AG04450 (cell line): Measurements from ENCODE around the gene CRYBA1. TPM values are rescaled to one million over a fixed set of nuclear protein-coding genes. Genes with fewer than 3 reads are reported as not detected.
A peak's percentile ranks its signal among the peaks of the same experiment; 100 is the strongest.

Experiments
- CTCF ChIA-PET: fragments of 300-600, 350-600 bp; formaldehyde crosslinking; extraction: SDS; loops from one replicate; lab custom pipeline; 2022; ENCODE audit warnings: antibody characterized with exemption, inconsistent platforms; lab: Charles Lee
- POLR2A ChIA-PET: fragments of 350-600 bp; formaldehyde crosslinking; extraction: SDS; loops from one replicate; lab custom pipeline; 2021; ENCODE audit warnings: antibody characterized with exemption, inconsistent platforms; lab: Yijun Ruan, JAX
- DNase-seq: peaks from one replicate; pipeline ENCODE4 v3.0.0-alpha.2; 2011; ENCODE audit warnings: low read depth, low spot score
- H3K27ac ChIP-seq: one replicate; pipeline ENCODE4 v1.5.1; 2012; ENCODE audit warnings: low read depth, low read length, control low read depth
- H3K27me3 ChIP-seq: one replicate; pipeline ENCODE4 v1.6.0; 2012; ENCODE audit warnings: low read length; ENCODE audit not compliant: control insufficient read depth, insufficient read depth
- H3K4me3 ChIP-seq: 2 replicates; pipeline ENCODE4 v1.5.1; 2011; ENCODE audit warnings: mild to moderate bottlenecking, low read depth, low read length, control low read depth
- H3K9me3 ChIP-seq: 2 replicates; pipeline ENCODE4 v1.5.1; 2012; ENCODE audit warnings: low read length; ENCODE audit not compliant: control insufficient read depth, insufficient read depth
- polyA plus RNA-seq: library from polyadenylated mRNA; depleted of rRNA; stranded (reverse); fragments of >200 nt; gene quantifications from 2 replicates; pipeline ENCODE4 v1.2.3, GENCODE V29; 2011
- TF ChIP-seq, protein P1 (sequence below): IDR thresholded peaks from 2 replicates; pipeline ENCODE4 v1.5.1; 2011; ENCODE audit warnings: low read depth, low read length, control low read depth, inconsistent platforms

Gene CRYBA1
- polyA plus RNA-seq, 1 experiment = not detected

DNA sequence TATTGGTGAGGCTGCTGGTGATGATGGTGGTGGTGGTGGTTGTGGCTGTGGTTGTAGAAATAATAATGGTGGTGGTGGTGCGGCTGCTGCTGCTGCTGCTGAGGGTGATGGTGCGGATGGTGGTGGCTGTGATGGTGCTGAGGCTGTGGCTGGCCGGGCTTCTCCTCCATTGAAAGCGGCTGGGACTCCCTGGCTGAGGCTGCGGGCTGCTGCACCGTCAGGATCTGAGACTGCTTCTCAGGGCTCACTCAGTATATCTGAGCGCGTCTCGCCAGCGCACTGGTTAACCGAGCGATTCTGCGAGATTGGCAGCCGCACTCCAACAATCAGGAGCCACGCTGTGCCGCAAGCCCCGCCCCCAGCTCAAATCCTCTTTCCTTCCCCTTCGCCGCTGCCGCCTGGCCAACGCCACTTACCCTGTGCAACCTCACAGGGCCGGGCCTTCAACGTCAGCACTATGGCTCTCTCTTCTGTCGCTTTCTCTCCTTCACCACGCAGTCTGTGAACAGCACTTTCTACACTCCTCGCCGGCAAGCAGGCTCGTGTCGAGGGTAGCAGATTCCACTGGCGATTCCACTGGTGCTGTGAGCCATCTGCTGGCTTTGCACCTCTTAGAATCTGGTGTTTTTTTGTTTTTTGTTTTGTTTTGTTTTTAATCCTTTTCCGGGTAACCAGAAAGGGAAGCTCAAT lies 47.4 kb downstream of the CRYBA1 start, which contains the start of gene NUFIP2:
NUFIP2 (minus strand) TSS at position 259 of the 690 bp plus-strand sequence; CDS start at position 170, 89 bp downstream.
- TF ChIP-seq, protein P1, sequence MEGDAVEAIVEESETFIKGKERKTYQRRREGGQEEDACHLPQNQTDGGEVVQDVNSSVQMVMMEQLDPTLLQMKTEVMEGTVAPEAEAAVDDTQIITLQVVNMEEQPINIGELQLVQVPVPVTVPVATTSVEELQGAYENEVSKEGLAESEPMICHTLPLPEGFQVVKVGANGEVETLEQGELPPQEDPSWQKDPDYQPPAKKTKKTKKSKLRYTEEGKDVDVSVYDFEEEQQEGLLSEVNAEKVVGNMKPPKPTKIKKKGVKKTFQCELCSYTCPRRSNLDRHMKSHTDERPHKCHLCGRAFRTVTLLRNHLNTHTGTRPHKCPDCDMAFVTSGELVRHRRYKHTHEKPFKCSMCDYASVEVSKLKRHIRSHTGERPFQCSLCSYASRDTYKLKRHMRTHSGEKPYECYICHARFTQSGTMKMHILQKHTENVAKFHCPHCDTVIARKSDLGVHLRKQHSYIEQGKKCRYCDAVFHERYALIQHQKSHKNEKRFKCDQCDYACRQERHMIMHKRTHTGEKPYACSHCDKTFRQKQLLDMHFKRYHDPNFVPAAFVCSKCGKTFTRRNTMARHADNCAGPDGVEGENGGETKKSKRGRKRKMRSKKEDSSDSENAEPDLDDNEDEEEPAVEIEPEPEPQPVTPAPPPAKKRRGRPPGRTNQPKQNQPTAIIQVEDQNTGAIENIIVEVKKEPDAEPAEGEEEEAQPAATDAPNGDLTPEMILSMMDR = 0 out of 2 replicates have a peak, but pooled peaks have one; percentile 4
- H3K9me3 ChIP-seq = no peaks in the 10 kb centered on the region; the same call in 1 of the 2 replicates
- POLR2A ChIA-PET = interaction anchor here (0.6 to 1.6 kb wide), 25 partner anchors 9 to 298 kb away, joined by 3 to 9 read pairs (median 5); partner anchors contain the start of genes MYO18A and TAOK1
- CTCF ChIA-PET = interaction anchor here (0.9 to 1.3 kb wide), 4 partner anchors 37 to 145 kb away, joined by 3 to 7 read pairs (median 4); no protein-coding TSS in a partner anchor
- H3K27me3 ChIP-seq = no peaks in the 10 kb centered on the region
- peak within 1 kb of the TSS; percentile 97 for H3K27ac ChIP-seq
- peak; percentile 97 for DNase-seq
- H3K4me3 ChIP-seq = peak within 1 kb of the TSS; percentile 98

DNA sequence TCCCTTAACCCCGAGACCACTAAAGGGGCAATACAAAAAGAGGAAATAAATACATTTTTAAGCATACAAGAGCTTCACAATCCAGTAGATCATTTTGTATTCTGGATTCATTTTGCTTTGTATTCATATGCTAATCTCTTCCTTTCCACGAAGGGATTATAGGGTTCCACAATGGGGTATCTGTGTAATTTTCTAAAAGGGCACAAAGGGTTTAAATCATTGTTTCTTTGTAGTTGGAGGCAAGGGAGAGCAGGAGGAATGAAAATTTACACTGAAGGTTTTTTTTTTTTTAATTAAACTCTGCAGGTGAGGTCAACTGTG lies 47.9 kb downstream of the CRYBA1 start:
- ChIA-PET POLR2A (interaction anchor here (0.6 to 1.6 kb wide), 24 partner anchors 9 to 297 kb away, joined by 3 to 9 read pairs (median 5); partner anchors contain the start of genes MYO18A and TAOK1), CTCF (interaction anchor here (1.0 to 1.3 kb wide), 3 partner anchors 75 to 146 kb away, joined by 4 to 7 read pairs (median 5); no protein-coding TSS in a partner anchor)
- TF ChIP-seq, protein P1 = no peak
- DNase-seq = no peak
- Histone ChIP-seq H3K9me3 (no peaks in the 10 kb centered on the region; the same call in 1 of the 2 replicates), H3K4me3 (peak overlapping the region; percentile 70), H3K27me3 (no peaks in the 10 kb centered on the region), H3K27ac (peak overlapping the region; percentile 97)

DNA sequence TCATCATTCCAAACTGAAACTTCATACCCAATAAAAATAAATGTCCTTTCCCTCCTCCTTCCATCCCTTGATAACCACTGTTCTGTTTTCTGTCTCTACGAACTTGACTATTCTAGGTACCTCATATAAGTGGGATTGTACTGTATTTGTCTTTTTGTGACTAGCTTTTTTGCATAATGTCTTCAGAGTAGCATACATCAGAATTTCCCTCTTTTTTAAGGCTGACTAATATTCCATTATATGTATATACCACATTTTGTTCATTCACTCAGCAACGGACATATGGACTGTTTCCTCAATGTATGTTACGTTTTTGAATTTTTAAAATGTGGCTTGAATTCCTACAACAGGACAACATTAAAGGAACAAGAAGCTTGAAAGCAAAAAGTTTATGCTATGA lies 48.8 kb downstream of the CRYBA1 start:
- TF ChIP-seq, protein P1 = no peak

DNA sequence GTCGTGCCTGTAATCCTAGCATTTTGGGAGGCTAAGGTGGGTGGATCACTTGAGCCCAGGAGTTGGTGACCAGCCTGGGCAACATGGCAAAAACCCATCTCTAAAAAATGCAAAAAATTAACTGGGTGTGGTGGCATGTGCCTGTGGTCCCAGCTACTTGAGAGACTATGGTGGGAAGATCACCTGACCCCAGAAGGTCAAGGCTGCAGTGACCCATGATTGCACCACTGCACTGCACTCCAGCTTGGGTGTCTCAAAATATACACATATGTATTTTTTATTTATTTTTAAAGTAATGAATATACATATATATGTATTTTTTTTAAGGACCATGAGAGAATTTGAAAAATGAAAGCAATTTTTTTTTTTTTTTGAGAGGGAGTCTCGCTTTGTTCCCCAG lies 52.4 kb downstream of the CRYBA1 start:
- no peak for DNase-seq
- CTCF ChIA-PET = no interaction called here
- POLR2A ChIA-PET = no interaction called here
- H3K27ac ChIP-seq = no peak overlapping the region
- H3K4me3 ChIP-seq = no peak overlapping the region
- TF ChIP-seq, protein P1 = no peak
- no peaks in the 10 kb centered on the region for H3K9me3 ChIP-seq
- H3K27me3 ChIP-seq = no peaks in the 10 kb centered on the region

More for the DNA sequence above, 48.8 kb downstream of the CRYBA1 start:
- no peak overlapping the region for H3K27ac ChIP-seq
- POLR2A ChIA-PET = interaction anchor here (0.6 kb wide), 1 partner anchor 272 kb away, joined by 3 read pairs; no protein-coding TSS in a partner anchor
- no peak for DNase-seq
- no peaks in the 10 kb centered on the region; the same call in 1 of the 2 replicates for H3K9me3 ChIP-seq
- no peak overlapping the region for H3K4me3 ChIP-seq
- H3K27me3 ChIP-seq = no peaks in the 10 kb centered on the region
- CTCF ChIA-PET = interaction anchor here (1.2 kb wide), 1 partner anchor 115 kb away, joined by 3 read pairs; the partner anchor contains the start of gene MYO18A
